ENCODE results near the gene HIF1AN. TPM values are rescaled to one million over a fixed set of nuclear protein-coding genes. Genes with fewer than 3 reads are reported as not detected.
"Not testable (repeated sequence)": the region's sequence is repeated elsewhere in the genome, so short reads cannot be mapped to it uniquely, and the experiment has no call there.

The HIF1AN gene
- total RNA-seq, 1 experiment from 2014 or later: 58.7 TPM

GRCh38 chr10:100571084-100571856 is 35.5 kb downstream of the HIF1AN start:
- peak; percentile 19 for DNase-seq
- Histone ChIP-seq H2BK15ac (ENCODE audit: low read depth, low read length) (no peak overlapping the region), H3K4me1 (ENCODE audit: insufficient read depth, low read length) (no peaks in the 10 kb centered on the region; the same call in 1 of the 2 replicates), H4K8ac (replicated peaks; ENCODE audit: insufficient read length, low read depth, low read length) (no peak overlapping the region), H3K14ac (ENCODE audit: insufficient read depth, low read length) (no peak overlapping the region), H3K9me3 (ENCODE audit: control insufficient read depth, low read depth, low read length) (no peaks in the 10 kb centered on the region), H3K4ac (ENCODE audit: low read depth, low read length) (no peak overlapping the region), H3K4me2 (ENCODE audit: insufficient read depth, insufficient read length, low read length) (no peak overlapping the region), H2BK20ac (ENCODE audit: low read depth, low read length, poor library complexity, severe bottlenecking) (no peak overlapping the region), H3K23me2 (ENCODE audit: insufficient read length, low read depth, low read length, poor library complexity, severe bottlenecking) (no peaks in the 10 kb centered on the region), H2BK120ac (ENCODE audit: low read depth, low read length, poor library complexity, severe bottlenecking) (no peak overlapping the region), H2AFZ (ENCODE audit: low read length) (no peak overlapping the region), H2BK5ac (ENCODE audit: insufficient read length, low read length) (no peak overlapping the region), H3K27ac (ENCODE audit: insufficient read length, low read depth, low read length) (no peak overlapping the region), H2BK12ac (ENCODE audit: insufficient read length, low read depth, low read length) (no peak overlapping the region), H3K79me2 (ENCODE audit: insufficient read depth, low read length) (no peaks in the 10 kb centered on the region), H3K23ac (ENCODE audit: insufficient read length, low read depth, low read length) (no peak overlapping the region), H3K18ac (ENCODE audit: insufficient read length, low read depth, low read length) (no peak overlapping the region), H4K20me1 (ENCODE audit: control insufficient read depth, insufficient read depth, insufficient read length) (no peaks in the 10 kb centered on the region), H3K9ac (ENCODE audit: extremely low read depth, insufficient read length, low read length) (no peak overlapping the region), H2AK5ac (ENCODE audit: insufficient read length, low read length) (no peak overlapping the region), H4K91ac (ENCODE audit: insufficient read length, low read depth, low read length) (no peak overlapping the region), H3K56ac (ENCODE audit: insufficient read length, low read depth, low read length) (no peak overlapping the region), H4K5ac (ENCODE audit: insufficient read length, low read depth, low read length) (no peak overlapping the region), H3K79me1 (ENCODE audit: insufficient read depth, low read depth, low read length, poor library complexity, severe bottlenecking) (no peaks in the 10 kb centered on the region), H3K27me3 (ENCODE audit: insufficient read depth, low read length) (no peaks in the 10 kb centered on the region), H3T11ph (ENCODE audit: low read length) (no peak overlapping the region)
- peaks cover 34% of the 10 kb centered on the region for H3K27me3 Mint-ChIP-seq (ENCODE audit: low read depth)
- H3K9me3 Mint-ChIP-seq: no peaks in the 10 kb centered on the region
- H3K4me1 Mint-ChIP-seq: no peaks in the 10 kb centered on the region
- no peaks in the 10 kb centered on the region for H3K36me3 Mint-ChIP-seq (ENCODE audit: insufficient read depth in 1 of 3, low read depth in 3 of 3)
- WGBS (ENCODE audit: extremely low coverage, insufficient read length, low lambda C conversion rate): no CpG with 5 or more reads among the region's 24 CpGs
- no peak for TF ChIP-seq CTCF (conservative IDR thresholded peaks at IDR 0.05)
- H3K27ac Mint-ChIP-seq: no peak overlapping the region
- H3K4me3 Mint-ChIP-seq: no peak overlapping the region

GRCh38 chr10:100575146-100575545 is 39.4 kb downstream of the HIF1AN start:
- not testable (repeated sequence) for H3K4ac ChIP-seq (ENCODE audit: low read depth, low read length); H2AK5ac ChIP-seq (ENCODE audit: insufficient read length, low read length); H3K4me3 Mint-ChIP-seq; H3K79me2 ChIP-seq (ENCODE audit: insufficient read depth, low read length); H2BK12ac ChIP-seq (ENCODE audit: insufficient read length, low read depth, low read length); H3K4me2 ChIP-seq (ENCODE audit: insufficient read depth, insufficient read length, low read length); H2BK15ac ChIP-seq (ENCODE audit: low read depth, low read length); H3K27ac ChIP-seq (ENCODE audit: insufficient read length, low read depth, low read length); H2BK120ac ChIP-seq (ENCODE audit: low read depth, low read length, poor library complexity, severe bottlenecking); H3K9me3 Mint-ChIP-seq; H3K56ac ChIP-seq (ENCODE audit: insufficient read length, low read depth, low read length); H3K27ac Mint-ChIP-seq; H3K23ac ChIP-seq (ENCODE audit: insufficient read length, low read depth, low read length); H3T11ph ChIP-seq (ENCODE audit: low read length); H3K4me1 Mint-ChIP-seq; H4K8ac ChIP-seq (replicated peaks; ENCODE audit: insufficient read length, low read depth, low read length); H3K23me2 ChIP-seq (ENCODE audit: insufficient read length, low read depth, low read length, poor library complexity, severe bottlenecking); H3K27me3 ChIP-seq (ENCODE audit: insufficient read depth, low read length); H3K18ac ChIP-seq (ENCODE audit: insufficient read length, low read depth, low read length); H3K9ac ChIP-seq (ENCODE audit: extremely low read depth, insufficient read length, low read length); H4K5ac ChIP-seq (ENCODE audit: insufficient read length, low read depth, low read length); H2BK20ac ChIP-seq (ENCODE audit: low read depth, low read length, poor library complexity, severe bottlenecking); H3K9me3 ChIP-seq (ENCODE audit: control insufficient read depth, low read depth, low read length); H4K91ac ChIP-seq (ENCODE audit: insufficient read length, low read depth, low read length); H2BK5ac ChIP-seq (ENCODE audit: insufficient read length, low read length); H2AFZ ChIP-seq (ENCODE audit: low read length); H3K4me1 ChIP-seq (ENCODE audit: insufficient read depth, low read length); H3K14ac ChIP-seq (ENCODE audit: insufficient read depth, low read length); H4K20me1 ChIP-seq (ENCODE audit: control insufficient read depth, insufficient read depth, insufficient read length); H3K36me3 Mint-ChIP-seq (ENCODE audit: insufficient read depth in 1 of 3, low read depth in 3 of 3); H3K79me1 ChIP-seq (ENCODE audit: insufficient read depth, low read depth, low read length, poor library complexity, severe bottlenecking)
- WGBS (ENCODE audit: extremely low coverage, insufficient read length, low lambda C conversion rate): no CpG with 5 or more reads among the region's 7 CpGs
- peaks cover 68% of the 10 kb centered on the region for H3K27me3 Mint-ChIP-seq (ENCODE audit: low read depth)
- DNase-seq: peak; percentile 4

Measured in H9 (cell line).